ENCODE measurements around the gene DAB2IP. TPM values are rescaled to one million over a fixed set of nuclear protein-coding genes. Genes with fewer than 3 reads are reported as not detected.
A peak's percentile ranks its signal among the peaks of the same experiment; 100 is the strongest.

The DAB2IP gene
- total RNA-seq, 1 experiment from 2014 or later, result 17.0 TPM

GRCh38 chr9:121698627-121699570 lies 47.5 kb downstream of the DAB2IP start:
- no peaks in the 10 kb centered on the region for H3K36me3 Mint-ChIP-seq (ENCODE audit: insufficient read depth, unreplicated experiment)
- H3K27me3 Mint-ChIP-seq (ENCODE audit: insufficient read depth, unreplicated experiment), result no peaks in the 10 kb centered on the region
- BruUV-seq (replicated peaks), result no TSS peak
- ChIA-PET CTCF (interaction anchor here (0.6 to 6.5 kb wide), 19 partner anchors 9 to 425 kb away, joined by 3 to 43 read pairs (median 4); no protein-coding TSS in a partner anchor), POLR2A (interaction anchor here (0.6 to 1.7 kb wide), 7 partner anchors 13 to 296 kb away, joined by 3 to 5 read pairs (median 4); no protein-coding TSS in a partner anchor)
- peak overlapping the region; percentile 75 for H3K4me3 Mint-ChIP-seq (ENCODE audit: unreplicated experiment)
- DNase-seq (ENCODE audit: unreplicated experiment), result peak; percentile 47
- intact Hi-C loops (cut with micrococcal nuclease), result no loop called here
- no peak for TF ChIP-seq CTCF (IDR thresholded peaks at IDR 0.05; ENCODE audit: unreplicated experiment)
- no peaks in the 10 kb centered on the region for H3K9me3 Mint-ChIP-seq (ENCODE audit: unreplicated experiment)
- peaks cover 20% of the 10 kb centered on the region for H3K4me1 Mint-ChIP-seq (ENCODE audit: insufficient read depth, unreplicated experiment)
- H3K27ac Mint-ChIP-seq (ENCODE audit: low read depth, unreplicated experiment), result no peak overlapping the region

GRCh38 chr9:121699571-121700164 lies 48.2 kb downstream of the DAB2IP start:
- no peak for DNase-seq (ENCODE audit: unreplicated experiment)
- BruUV-seq (replicated peaks), result no TSS peak
- Mint-ChIP-seq H3K4me1 (ENCODE audit: insufficient read depth, unreplicated experiment) (peaks cover 26% of the 10 kb centered on the region), H3K36me3 (ENCODE audit: insufficient read depth, unreplicated experiment) (no peaks in the 10 kb centered on the region), H3K27me3 (ENCODE audit: insufficient read depth, unreplicated experiment) (no peaks in the 10 kb centered on the region), H3K4me3 (ENCODE audit: unreplicated experiment) (peak overlapping the region; percentile 75), H3K9me3 (ENCODE audit: unreplicated experiment) (no peaks in the 10 kb centered on the region), H3K27ac (ENCODE audit: low read depth, unreplicated experiment) (no peak overlapping the region)
- CTCF ChIA-PET, result interaction anchor here (0.5 to 6.5 kb wide), 24 partner anchors 8 to 602 kb away, joined by 3 to 43 read pairs (median 4); no protein-coding TSS in a partner anchor
- no peak for TF ChIP-seq CTCF (IDR thresholded peaks at IDR 0.05; ENCODE audit: unreplicated experiment)
- POLR2A ChIA-PET, result interaction anchor here (0.6 to 1.7 kb wide), 18 partner anchors 14 to 306 kb away, joined by 3 to 12 read pairs (median 4); no protein-coding TSS in a partner anchor
- intact Hi-C loops (cut with micrococcal nuclease), result loop anchor here (1.0 to 2.0 kb wide), 3 partner anchors 43 to 293 kb away; no protein-coding TSS in a partner anchor

GRCh38 chr9:121700165-121700831 lies 48.9 kb downstream of the DAB2IP start:
- ChIA-PET CTCF (interaction anchor here (0.6 to 6.5 kb wide), 23 partner anchors 8 to 294 kb away, joined by 3 to 43 read pairs (median 4); no protein-coding TSS in a partner anchor), POLR2A (interaction anchor here (0.6 to 1.7 kb wide), 20 partner anchors 9 to 306 kb away, joined by 3 to 12 read pairs (median 4); no protein-coding TSS in a partner anchor)
- DNase-seq (ENCODE audit: unreplicated experiment), result peak; percentile 91
- Mint-ChIP-seq H3K27me3 (ENCODE audit: insufficient read depth, unreplicated experiment) (no peaks in the 10 kb centered on the region), H3K4me1 (ENCODE audit: insufficient read depth, unreplicated experiment) (peaks cover 29% of the 10 kb centered on the region), H3K36me3 (ENCODE audit: insufficient read depth, unreplicated experiment) (no peaks in the 10 kb centered on the region), H3K9me3 (ENCODE audit: unreplicated experiment) (no peaks in the 10 kb centered on the region), H3K27ac (ENCODE audit: low read depth, unreplicated experiment) (peak overlapping the region; percentile 79), H3K4me3 (ENCODE audit: unreplicated experiment) (peak overlapping the region; percentile 75)
- BruUV-seq (replicated peaks), result no TSS peak
- intact Hi-C loops (cut with micrococcal nuclease), result loop anchor here (1.0 to 2.0 kb wide), 3 partner anchors 43 to 292 kb away; no protein-coding TSS in a partner anchor
- TF ChIP-seq CTCF (IDR thresholded peaks at IDR 0.05; ENCODE audit: unreplicated experiment), result peak; percentile 70
